Breast epithelium (tissue), 4 donors: ENCODE measurements around the gene GLI3. TPM values are rescaled to one million over a fixed set of nuclear protein-coding genes. Genes with fewer than 3 reads are reported as not detected.

Source experiments
- DNase-seq, 2 donors: peaks; one replicate each; pipeline ENCODE4 v3.0.0-alpha.2; 2019; ENCODE audit warnings: low spot score in 2 of 2
- H3K27ac ChIP-seq, 2 donors: fragments of 200-600 bp; sonication (generic) in 1 of 2; one replicate each; pipeline ENCODE4 v1.5.1; 2016 to 2019; ENCODE audit warnings: mild to moderate bottlenecking in 1 of 2
- H3K27me3 ChIP-seq, 2 donors: fragments of 200-600 bp; sonication (generic) in 1 of 2; one replicate each; pipeline versions ENCODE4 v1.5.1 to v1.6.0; 2017 to 2019; ENCODE audit warnings: control low read depth in 1 of 2, mild to moderate bottlenecking in 1 of 2
- H3K36me3 ChIP-seq: fragments of 200-600 bp; one replicate; pipeline ENCODE4 v1.5.1; 2019
- H3K4me1 ChIP-seq, 2 donors: fragments of 200-600 bp; sonication (generic); one replicate each; pipeline ENCODE4 v1.5.1; 2016 to 2019; ENCODE audit warnings: control low read depth in 1 of 2
- H3K4me3 ChIP-seq, 3 donors: fragments of 200-600 bp; sonication (generic); 1 replicate in 2 of 3; 2 replicates in 1 of 3; pipeline ENCODE4 v1.5.1; 2016 to 2019; ENCODE audit warnings: mild to moderate bottlenecking in 3 of 3, moderate library complexity in 2 of 3
- H3K9me3 ChIP-seq, 2 donors: fragments of 200-600 bp; sonication (generic) in 1 of 2; one replicate each; pipeline ENCODE4 v1.5.1; 2016 to 2019; ENCODE audit warnings: control low read depth in 1 of 2
- CTCF ChIP-seq, 3 donors: fragments of 450-650 bp; IDR thresholded peaks; one replicate each; pipeline ENCODE4 v1.5.1; 2016 to 2017; ENCODE audit warnings: antibody characterized with exemption in 3 of 3, mild to moderate bottlenecking in 3 of 3, moderate library complexity in 3 of 3
- POLR2A ChIP-seq: fragments of 450-650 bp; IDR thresholded peaks from one replicate; pipeline ENCODE4 v1.6.1; 2016; ENCODE audit warnings: antibody characterized with exemption, mild to moderate bottlenecking, moderate library complexity
- POLR2AphosphoS5 ChIP-seq, 3 donors: sonication (generic); formaldehyde crosslinking; IDR thresholded peaks; one replicate each; pipeline ENCODE4 v1.6.1; 2017; ENCODE audit warnings: antibody characterized with exemption in 3 of 3
- intact Hi-C: fragments of 100-400 bp; cut with DNase I; formaldehyde crosslinking; loops from one replicate; pipeline ENCODE4 v1.15.1; 2023; ENCODE audit warnings: low total_unique reads
- total RNA-seq, 3 donors: library from RNA; depleted of rRNA; stranded (reverse); fragments of >200 nt; gene quantifications; one replicate each; pipeline ENCODE4 v1.1.0, GENCODE V29; 2016

Gene GLI3
- total RNA-seq, 3 donors from 2014 or later = 10.2 to 29.9 (median 22.6) TPM

- intact Hi-C loops = loop anchor here (5.0 kb wide), 1 partner anchor 428 kb away; no protein-coding TSS in a partner anchor
- Histone ChIP-seq H3K4me3 (no peak overlapping the region), H3K4me1 (no peaks in the 10 kb centered on the region), H3K27ac (no peak overlapping the region), H3K27me3 (no peaks in the 10 kb centered on the region), H3K9me3 (peaks cover 0 to 4% of the 10 kb centered on the region in 2 donors), H3K36me3 (peaks cover 16% of the 10 kb centered on the region)
- DNase-seq = no peak
- TF ChIP-seq CTCF (IDR thresholded peaks at IDR 0.05) (no peak), POLR2A (no peak), POLR2AphosphoS5 (IDR thresholded peaks at IDR 0.05) (no peak)
Measured at GRCh38 chr7:41969561-41970105, 267.4 kb downstream of the GLI3 start.

GRCh38 chr7:41967156-41967555 lies 269.9 kb downstream of the GLI3 start:
- intact Hi-C loops = no loop called here
- H3K4me1 ChIP-seq = no peaks in the 10 kb centered on the region
- peaks cover 16% of the 10 kb centered on the region for H3K36me3 ChIP-seq
- TF ChIP-seq CTCF (IDR thresholded peaks at IDR 0.05) (no peak), POLR2AphosphoS5 (IDR thresholded peaks at IDR 0.05) (no peak), POLR2A (no peak)
- H3K27me3 ChIP-seq = no peaks in the 10 kb centered on the region
- H3K9me3 ChIP-seq = peaks cover 0 to 4% of the 10 kb centered on the region in 2 donors
- no peak overlapping the region for H3K27ac ChIP-seq
- DNase-seq = no peak
- no peak overlapping the region for H3K4me3 ChIP-seq

- no peak overlapping the region for H3K4me3 ChIP-seq
- peaks cover 0 to 4% of the 10 kb centered on the region in 2 donors for H3K9me3 ChIP-seq
- no peaks in the 10 kb centered on the region for H3K27me3 ChIP-seq
- no peak for TF ChIP-seq CTCF (IDR thresholded peaks at IDR 0.05)
- TF ChIP-seq POLR2AphosphoS5 (IDR thresholded peaks at IDR 0.05) = no peak
- TF ChIP-seq POLR2A = no peak
- peaks cover 16% of the 10 kb centered on the region for H3K36me3 ChIP-seq
- H3K27ac ChIP-seq = no peak overlapping the region
- no peaks in the 10 kb centered on the region for H3K4me1 ChIP-seq
- intact Hi-C loops = no loop called here
- no peak for DNase-seq
Measured at GRCh38 chr7:41965951-41966505, 271.0 kb downstream of the GLI3 start.

- DNase-seq = no peak
- H3K36me3 ChIP-seq = peaks cover 16% of the 10 kb centered on the region
- no peak overlapping the region for H3K27ac ChIP-seq
- no peak overlapping the region for H3K4me3 ChIP-seq
- H3K9me3 ChIP-seq = peaks cover 0 to 4% of the 10 kb centered on the region in 2 donors
- no peaks in the 10 kb centered on the region for H3K27me3 ChIP-seq
- TF ChIP-seq POLR2A (no peak), POLR2AphosphoS5 (IDR thresholded peaks at IDR 0.05) (no peak), CTCF (IDR thresholded peaks at IDR 0.05) (no peak)
- H3K4me1 ChIP-seq = no peaks in the 10 kb centered on the region
- intact Hi-C loops = no loop called here
Measured at GRCh38 chr7:41964849-41965745, 271.9 kb downstream of the GLI3 start.
